GM19467 (cell line): Measurements from ENCODE around the gene PAK4.

ENCODE experiments used
- ATAC-seq: cut with Tn5 transposase; IDR thresholded peaks from one replicate; pipeline ENCODE4 v1.9.1; 2021; ENCODE audit warnings: mild to moderate bottlenecking, moderate library complexity; ENCODE audit not compliant: unreplicated experiment

The PAK4 gene

DNA sequence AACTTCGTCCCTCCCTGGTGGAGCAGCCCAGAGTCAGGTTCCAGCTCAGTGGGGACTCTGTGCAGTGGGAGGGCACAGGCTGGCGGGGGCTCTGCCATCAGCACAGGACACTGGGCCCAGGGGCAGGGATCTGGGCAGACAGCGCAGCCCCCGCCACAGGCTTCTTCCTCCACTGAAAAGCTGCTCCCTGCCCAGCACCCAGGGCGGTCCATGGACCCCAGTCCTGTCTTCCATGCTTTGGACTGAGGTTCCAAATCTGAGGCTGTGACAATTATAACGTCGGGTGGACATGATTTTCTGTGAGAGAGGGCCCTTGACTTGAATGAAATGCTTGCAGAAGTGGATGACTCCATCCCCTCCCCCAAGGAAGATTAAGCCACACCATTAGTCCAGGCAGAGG, 50.0 kb downstream of the PAK4 start:
- no peak for ATAC-seq

DNA sequence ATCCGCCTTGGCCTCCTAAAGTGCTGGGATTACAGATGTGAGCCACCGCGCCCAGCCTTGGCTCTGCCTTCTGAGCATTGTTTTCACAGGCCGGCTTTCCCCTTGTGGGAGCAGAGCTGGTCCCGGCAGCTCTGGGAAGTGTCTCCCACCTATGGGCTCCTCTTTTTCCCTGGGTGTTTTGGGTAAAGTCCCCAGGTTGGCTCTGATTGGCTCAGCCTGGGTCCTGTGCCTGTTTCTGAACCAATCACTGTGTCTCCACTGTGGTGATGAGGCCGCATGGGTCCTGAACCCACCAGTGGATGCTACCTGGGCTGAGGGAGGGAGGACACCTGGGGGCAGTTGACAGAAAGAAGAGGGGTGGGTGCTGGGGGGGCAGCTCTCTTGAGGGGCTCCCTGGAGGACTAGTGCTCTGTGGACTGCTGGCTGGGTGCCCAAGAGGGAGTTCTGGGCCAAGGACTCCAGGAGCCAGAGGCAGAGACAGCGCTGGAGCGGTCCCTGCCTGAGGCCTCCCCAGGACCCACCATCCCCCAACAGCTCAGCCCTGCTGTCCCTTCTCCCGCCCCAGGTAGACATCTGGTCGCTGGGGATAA, 51.6 kb downstream of the PAK4 start:
- ATAC-seq: no peak

DNA sequence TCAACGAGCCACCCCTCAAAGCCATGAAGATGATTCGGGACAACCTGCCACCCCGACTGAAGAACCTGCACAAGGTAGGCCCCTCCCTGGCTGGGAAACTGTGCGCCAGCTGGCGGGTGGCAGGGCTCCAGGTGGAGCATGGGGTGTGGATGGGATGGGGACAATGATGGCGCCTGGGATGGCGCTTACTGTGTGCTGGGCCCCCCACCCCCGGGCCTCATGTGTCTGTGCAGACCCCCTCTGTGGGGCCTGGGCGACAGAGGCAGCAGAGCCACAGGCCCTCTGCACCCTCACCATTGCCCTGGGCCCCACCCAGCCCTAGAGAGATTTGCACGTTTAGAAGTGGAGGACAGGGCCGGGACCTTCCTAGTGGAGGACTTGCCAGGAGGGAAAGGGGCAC, 52.1 kb downstream of the PAK4 start:
- ATAC-seq: no peak

DNA sequence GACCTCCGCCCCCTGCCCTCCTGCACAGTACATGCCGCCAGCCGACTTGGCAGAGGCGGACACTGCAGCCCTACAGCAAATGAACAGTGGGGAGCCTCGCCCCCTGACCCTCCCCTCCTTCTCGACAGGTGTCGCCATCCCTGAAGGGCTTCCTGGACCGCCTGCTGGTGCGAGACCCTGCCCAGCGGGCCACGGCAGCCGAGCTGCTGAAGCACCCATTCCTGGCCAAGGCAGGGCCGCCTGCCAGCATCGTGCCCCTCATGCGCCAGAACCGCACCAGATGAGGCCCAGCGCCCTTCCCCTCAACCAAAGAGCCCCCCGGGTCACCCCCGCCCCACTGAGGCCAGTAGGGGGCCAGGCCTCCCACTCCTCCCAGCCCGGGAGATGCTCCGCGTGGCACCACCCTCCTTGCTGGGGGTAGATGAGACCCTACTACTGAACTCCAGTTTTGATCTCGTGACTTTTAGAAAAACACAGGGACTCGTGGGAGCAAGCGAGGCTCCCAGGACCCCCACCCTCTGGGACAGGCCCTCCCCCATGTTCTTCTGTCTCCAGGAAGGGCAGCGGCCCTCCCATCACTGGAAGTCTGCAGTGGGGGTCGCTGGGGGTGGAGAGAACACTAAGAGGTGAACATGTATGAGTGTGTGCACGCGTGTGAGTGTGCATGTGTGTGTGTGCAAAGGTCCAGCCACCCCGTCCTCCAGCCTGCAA, 52.9 kb downstream of the PAK4 start:
- ATAC-seq: no peak

DNA sequence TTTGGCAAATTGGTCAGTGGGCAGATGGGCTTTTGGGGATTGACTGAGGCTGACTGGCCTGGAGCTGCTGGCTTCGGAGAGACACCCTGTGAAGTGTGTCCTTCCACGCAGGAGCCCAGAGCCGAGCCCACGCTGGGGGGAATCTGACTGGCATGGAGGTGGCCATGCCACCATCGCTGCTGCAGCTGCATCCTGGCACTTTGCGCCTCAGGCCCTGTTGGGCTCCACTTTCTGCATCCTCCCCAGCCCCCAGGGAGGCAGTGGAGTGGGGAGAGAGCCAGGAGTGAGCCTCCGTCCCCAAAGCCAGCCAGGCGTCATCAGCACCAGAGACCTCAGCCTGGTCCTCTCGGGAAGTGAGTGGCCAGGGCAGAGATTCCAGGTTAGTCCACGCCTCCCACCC, 54.2 kb downstream of the PAK4 start:
- no peak for ATAC-seq

DNA sequence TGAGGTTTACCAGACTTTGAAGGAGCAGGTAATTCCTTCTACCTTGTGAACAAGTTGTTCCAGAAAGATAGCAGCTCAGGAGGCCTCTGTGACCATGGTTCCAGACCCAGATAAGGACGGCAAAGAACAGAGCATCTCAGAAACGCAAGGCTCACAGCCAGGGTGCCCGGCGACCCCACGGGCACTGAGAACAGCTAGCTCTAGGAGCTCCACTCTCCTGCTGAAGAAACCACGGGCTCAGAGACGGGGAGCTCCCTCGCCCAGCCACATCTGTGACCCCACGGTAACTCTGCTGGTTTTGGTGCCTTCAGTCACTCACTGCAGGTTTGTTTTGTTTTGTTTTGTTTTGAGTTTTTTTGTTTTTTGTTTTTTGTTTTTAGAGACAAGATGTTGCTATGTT, 55.2 kb downstream of the PAK4 start:
- ATAC-seq: no peak

DNA sequence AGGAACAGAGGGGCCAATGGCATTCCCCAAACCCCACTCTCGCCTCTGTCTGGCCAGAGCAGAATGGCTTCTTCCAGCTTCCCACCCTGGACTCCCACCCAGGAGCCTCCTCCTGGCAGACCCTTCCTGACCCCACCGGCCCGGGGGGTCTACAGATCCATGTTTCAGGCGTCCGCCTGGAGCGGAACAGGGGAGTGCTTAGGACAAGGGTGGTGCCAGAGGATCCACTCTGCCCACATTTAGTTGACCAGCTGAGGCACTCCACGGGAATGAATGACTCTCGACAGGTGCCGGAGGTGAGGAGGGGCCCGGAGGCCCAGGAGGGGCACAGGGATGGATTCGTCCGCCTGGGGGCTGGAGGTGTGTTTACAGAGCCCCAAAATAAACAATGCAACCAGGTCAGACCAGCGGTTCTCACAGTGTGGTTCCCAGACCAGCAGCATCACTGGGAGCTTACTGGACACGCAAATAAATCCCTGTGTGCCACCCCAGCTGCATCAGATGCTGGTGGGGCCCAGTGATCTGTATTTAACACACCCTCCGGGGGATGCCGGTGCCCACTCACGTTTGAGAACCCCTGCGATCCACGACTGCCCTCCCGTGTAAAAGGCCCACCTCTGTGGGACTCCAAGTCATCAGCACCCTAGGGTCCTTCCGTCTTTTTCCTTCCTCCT, 56.1 kb downstream of the PAK4 start:
- no peak for ATAC-seq

DNA sequence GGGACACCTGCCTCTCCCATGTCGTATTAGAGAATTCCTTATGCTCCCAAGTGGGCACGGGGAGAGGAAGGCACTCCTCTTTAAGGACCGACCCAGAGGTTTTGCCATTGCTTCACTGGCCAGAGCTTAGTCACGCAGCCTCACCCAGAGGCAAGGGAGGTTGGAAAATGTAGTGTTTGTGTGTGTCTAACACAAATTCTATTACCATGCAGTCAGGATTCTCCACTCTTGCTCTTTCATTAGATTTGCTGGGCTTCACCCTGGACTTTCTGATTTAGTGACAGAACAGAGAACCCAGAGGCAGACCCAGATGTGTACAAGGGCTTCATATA, 56.6 kb downstream of the PAK4 start:
- no peak for ATAC-seq

DNA sequence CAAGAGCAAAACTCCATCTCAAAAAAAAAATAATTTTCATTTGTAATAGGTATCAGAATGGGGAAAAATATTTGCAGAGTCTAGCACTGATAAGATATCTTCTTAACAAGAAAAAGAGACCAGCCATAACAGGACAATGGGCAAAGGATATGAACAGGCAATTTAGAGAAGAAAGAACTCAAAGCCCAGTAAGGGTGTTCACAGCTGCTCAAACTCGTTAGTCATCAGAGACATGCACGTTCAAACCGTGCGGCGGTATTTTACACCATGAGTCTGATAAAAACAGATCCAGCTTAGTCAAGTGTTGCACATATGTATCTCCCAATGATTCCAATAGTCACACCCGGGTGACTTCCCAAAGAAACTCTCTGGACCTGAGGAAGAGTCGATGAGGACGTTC, 57.5 kb downstream of the PAK4 start:
- no peak for ATAC-seq

DNA sequence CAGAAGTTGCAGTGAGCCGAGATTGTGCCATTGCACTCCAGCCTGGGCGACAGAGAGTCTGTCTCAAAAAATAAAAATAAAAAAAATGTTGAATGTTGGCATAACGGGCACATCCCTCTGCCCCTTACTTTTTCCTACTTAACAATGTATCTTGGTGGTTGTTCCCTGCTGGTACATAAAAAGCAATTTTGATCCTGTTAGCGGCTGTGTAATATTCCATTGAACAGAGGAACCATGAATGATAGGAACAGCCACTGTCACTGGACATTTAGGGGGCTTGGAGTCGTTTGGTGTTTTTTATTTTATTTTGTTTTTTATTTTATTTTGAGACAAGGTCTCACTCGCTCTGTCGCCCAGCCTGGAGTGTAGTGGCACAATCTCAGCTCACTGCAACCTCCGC, 60.8 kb downstream of the PAK4 start:
- ATAC-seq: no peak

DNA sequence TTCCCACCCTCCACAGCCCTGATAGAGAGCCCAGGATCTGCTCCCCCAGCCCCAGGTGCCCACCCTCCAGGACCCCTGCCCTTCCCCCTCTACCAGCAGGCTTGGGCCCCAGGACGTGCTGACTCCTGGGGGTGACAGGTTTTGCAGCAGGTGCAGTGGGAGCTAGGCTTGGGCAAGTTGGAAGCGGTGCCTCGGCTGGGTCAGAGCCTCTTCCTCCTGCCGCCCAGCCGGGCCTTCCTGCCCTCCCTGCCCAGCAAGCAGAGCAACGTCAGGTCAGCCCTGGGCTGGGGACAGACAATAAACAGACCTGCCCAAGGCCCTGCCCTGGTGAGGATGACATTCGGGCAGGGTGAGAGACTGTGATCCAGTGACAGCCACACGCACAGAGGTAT, 62.0 kb downstream of the PAK4 start:
- ATAC-seq: no peak

DNA sequence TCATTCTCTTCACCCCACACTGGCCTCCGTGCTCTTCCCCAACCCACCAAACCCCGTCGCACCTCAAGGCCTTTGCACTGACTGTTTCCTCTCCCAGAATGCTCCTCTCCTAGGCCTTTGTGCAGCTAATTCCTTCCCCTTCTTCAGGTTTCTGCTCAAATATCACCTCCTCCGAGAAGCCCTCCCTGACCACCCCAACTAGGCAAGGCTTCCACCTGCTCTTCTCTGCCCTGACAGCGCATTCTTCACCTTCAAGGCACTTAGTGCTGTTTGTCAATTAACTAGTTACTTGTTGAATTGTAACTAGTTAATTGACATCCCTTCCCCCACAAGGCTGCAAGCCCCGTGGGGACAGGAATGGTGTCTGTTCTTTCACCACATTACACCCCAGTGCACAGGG, 63.4 kb downstream of the PAK4 start:
- ATAC-seq: no peak

DNA sequence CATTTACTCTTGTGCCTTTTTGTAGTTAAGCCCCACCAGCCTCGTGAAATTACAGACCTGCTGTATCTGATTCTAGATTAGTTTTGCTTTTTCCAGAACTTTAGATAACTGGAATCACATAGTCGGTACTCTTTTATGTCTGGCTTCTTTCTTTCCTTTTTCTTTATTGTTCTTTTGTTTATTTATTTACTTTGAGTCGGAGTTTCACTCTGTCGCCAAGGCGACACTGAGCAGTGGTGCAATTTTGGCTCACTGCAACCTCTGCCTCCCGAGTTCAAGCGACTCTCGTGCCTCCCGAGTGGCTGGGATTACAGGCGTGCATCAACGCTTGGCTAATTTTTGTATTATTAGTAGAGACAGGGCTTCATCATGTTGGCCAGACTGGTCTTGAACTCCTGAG, 65.2 kb downstream of the PAK4 start:
- no peak for ATAC-seq

DNA sequence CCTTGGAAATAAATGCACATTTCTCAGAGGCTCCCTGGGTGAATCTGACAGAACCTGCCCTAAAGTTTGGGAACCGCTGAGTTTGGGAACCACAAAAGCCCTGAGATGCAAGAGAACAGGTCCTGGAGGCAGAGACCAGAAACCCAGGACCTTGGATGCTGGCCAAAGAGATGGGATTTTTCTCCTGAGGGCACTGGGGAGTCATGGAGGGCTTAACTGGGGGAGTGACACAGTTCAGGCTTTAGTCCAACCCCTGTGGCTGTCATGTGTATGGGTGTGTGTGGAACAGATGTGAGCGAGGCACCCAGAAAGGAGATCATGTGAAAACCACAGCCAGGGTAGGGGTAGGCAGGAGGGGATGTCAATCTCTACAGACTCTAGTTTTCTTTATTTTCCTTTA, 67.3 kb downstream of the PAK4 start:
- ATAC-seq: no peak

DNA sequence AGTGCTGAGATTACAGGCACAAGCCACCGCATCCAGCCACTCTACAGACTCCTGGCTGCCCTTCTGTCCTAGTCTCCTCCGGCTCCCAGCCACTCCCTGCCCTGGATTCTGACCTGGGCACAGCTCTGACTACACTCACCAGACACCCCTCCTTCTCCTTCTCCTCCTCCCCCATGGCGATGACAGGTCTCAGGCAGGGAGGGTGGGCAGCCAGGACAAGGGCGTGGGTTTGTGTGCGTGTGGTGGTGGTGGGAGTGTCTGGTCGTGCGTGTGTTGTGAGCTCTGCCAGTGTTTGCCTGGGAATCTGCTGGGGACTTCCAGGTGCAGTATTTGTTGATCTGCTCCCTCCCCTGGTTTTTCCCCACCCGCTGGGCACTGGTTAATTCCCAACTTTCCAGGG, 68.2 kb downstream of the PAK4 start:
- ATAC-seq: no peak

DNA sequence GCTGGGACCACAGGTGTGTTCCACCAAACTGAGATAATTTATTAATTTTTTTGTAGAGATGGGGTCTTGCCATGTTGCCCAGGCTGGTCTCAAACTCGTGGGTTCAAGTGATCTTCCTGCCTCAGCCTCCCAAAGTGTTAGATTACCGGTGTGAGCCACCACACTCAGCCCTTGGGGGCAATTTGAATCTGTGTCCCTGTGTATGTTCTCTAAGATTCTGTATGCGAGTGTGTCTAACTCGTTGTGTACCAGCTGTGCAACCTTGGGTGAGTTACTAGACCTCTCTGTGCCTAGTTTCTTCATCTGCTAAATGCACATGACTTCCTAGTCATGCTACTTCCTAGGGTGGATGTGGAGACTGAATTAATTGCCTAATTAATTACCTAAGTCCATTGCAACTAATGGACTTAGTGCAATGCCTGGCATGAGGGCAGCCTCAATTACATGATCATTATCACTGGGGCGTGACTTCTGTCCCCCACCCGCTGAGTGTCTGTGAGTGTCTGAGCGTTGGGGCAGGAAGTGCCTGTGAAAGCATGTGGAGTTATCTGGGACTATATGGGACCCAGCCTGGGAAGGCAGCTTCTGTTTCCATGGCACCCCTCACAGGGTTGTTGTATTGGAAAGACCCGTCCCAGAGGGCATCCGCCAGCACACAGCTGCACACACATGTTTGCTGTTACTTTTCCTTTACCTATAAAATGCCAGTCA, 69.4 kb downstream of the PAK4 start:
- no peak for ATAC-seq

DNA sequence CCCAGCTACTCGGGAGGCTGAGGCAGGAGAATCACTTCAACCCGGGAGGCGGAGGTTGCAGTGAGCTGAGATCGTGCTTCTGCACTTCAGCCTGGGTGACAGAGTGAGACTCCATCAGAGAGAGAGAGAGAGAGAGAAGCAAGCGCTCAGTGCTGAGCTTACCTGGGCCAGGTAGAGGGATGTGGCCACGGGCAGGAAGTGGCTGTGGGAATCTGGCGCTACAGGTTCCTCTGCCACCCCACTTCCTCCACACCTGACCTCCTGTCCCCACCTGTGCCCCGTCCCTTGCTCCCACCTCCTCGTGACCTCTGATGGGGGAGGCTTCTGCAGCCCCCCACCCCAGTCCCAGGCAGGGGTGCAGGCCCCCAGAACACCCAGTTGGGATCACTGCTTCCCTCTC, 70.2 kb downstream of the PAK4 start:
- no peak for ATAC-seq

DNA sequence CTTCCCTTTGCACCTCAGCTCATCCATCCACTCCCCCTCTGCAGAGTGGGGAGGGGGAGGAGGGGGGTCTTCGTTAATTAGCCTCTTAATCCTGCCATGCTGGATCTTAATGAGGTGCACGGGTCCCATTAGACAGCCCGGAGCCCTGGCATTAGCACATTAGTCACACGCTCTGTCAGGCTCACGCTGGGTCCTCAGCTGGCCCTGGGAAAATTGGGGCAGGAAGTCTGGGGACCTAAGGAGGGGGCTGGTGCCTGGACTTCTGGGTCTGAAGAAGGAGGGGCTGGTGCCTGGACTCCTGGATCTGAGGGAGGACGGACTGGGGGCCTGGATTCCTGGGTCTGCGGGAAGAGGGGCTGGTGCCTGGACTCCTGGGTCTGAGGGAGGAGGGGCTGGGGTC, 70.7 kb downstream of the PAK4 start:
- ATAC-seq: no peak

DNA sequence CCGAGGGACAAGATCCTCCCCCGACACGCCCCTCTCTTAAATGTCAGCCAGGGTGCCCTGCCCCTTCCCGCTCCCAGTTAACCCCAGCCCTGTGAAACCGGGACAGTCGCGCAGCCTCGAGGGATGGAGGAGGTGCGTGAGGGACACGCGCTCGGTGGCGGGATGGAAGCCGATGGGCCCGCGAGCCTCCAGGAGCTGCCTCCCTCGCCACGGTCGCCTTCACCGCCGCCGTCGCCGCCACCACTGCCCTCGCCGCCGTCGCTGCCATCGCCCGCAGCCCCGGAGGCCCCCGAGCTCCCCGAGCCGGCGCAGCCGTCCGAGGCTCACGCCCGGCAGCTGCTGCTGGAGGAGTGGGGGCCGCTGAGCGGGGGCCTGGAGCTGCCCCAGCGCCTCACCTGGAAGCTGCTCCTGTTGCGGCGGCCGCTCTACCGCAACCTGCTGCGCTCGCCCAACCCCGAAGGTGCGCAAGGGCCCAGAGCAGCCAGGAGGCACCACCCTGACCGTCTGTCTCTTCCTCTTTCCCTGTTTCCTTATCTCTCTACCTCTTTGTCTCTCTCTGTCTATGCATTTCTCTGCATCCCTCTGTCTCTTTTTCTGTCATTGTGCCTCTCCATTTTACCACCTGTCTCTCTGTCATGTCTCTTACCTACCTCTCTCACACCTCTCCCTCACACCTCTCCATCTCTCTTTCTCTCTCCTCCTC, 71.4 kb downstream of the PAK4 start, which contains the start of gene NCCRP1:
Gene NCCRP1, plus strand, starts transcription at position 105 of the 703 bp plus-strand sequence. Its CDS starts 19 bp downstream, at position 124.
- no peak for ATAC-seq

DNA sequence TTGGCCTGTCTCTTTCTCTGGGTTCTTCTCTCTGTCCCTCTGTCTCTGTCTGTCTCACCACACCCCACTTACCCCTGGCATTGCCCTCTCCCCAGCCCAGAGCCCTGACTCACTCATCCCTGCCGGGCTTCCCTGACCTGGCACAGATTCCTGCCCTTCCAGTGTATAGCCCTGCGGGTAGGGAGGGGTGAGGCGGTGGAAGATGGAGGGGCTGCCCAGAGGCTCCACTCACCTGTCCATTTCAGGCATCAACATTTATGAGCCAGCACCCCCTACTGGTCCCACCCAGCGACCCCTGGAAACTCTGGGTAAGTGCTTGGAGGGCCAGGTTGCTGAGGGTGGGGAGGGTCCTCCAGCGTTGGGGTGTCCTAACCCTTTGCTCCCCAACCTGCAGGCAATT, 72.2 kb downstream of the PAK4 start:
- ATAC-seq: no peak

DNA sequence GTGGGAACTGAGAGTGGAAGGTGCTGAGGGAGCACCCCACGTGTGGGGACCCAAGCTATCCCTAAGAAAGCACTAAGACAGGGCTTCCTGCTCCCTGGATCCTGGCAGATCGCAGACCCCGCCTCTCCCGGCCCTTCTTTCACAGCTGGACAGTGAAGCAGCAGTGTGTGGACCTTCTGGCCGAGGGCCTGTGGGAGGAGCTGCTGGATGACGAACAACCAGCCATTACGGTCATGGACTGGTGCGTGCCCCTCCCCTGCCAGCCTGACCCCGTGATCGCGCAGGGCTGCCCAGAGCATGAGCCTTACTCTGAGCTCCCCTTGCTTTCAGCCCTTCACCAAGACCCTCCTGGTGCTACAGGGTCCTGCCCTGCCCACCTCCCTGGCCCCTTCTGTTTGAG, 73.4 kb downstream of the PAK4 start:
- no peak for ATAC-seq
